Bronchial epithelial cell (primary cell): ENCODE measurements around the gene MYBBP1A. TPM values are rescaled to one million over a fixed set of nuclear protein-coding genes. Genes with fewer than 3 reads are reported as not detected.
"Not testable (repeated sequence)": the region's sequence is repeated elsewhere in the genome, so short reads cannot be mapped to it uniquely, and the experiment has no call there.

Experiments used
- DNase-seq: peaks from one replicate; pipeline ENCODE4 v3.0.0-alpha.2; 2010; ENCODE audit warnings: low read depth
- FAIRE-seq: peaks from 2 replicates; lab custom pipeline; 2011; peaks lifted over from hg19 to GRCh38; lab: Jason Lieb, UNC
- H3K27me3 ChIP-seq: 2 replicates; pipeline ENCODE4 v1.5.1; 2011; ENCODE audit warnings: low read length; ENCODE audit not compliant: control insufficient read depth, insufficient read depth
- H3K36me3 ChIP-seq: 2 replicates; pipeline ENCODE4 v1.5.1; 2011; ENCODE audit warnings: low read length; ENCODE audit not compliant: control insufficient read depth, insufficient read depth
- H3K4me3 ChIP-seq: 2 replicates; pipeline ENCODE4 v1.5.1; 2011; ENCODE audit warnings: mild to moderate bottlenecking, low read depth, low read length, control low read depth
- CTCF ChIP-seq: IDR thresholded peaks from 2 replicates; pipeline ENCODE4 v1.5.1; 2011; ENCODE audit warnings: mild to moderate bottlenecking, moderate library complexity, low read length, control low read depth, inconsistent platforms; ENCODE audit not compliant: insufficient read depth, severe bottlenecking
- total RNA-seq: library from RNA; depleted of rRNA; stranded (reverse); fragments of >200 nt; gene quantifications from 2 replicates; pipeline ENCODE4 v1.2.1, GENCODE V29; 2014

MYBBP1A gene
- 45.1 and 60.6 TPM in 2 replicates for total RNA-seq

GRCh38 chr17:4554997-4555799 is at the start of gene MYBBP1A:
TSS of gene MYBBP1A (minus strand) at chr17:4555384. CDS start at chr17:4555324, 60 bp downstream.
- Histone ChIP-seq H3K27me3 (no peaks in the 10 kb centered on the region), H3K4me3 (peak within 1 kb of the TSS; percentile 100), H3K36me3 (peaks cover 33% of the 10 kb centered on the region)
- FAIRE-seq, result peak; percentile 52
- DNase-seq, result peak; percentile 86
- no peak for TF ChIP-seq CTCF

- H3K36me3 ChIP-seq, H3K27me3 ChIP-seq, FAIRE-seq, DNase-seq, H3K4me3 ChIP-seq: not testable (repeated sequence)
These were observed 49.6 kb upstream of the MYBBP1A start for GRCh38 chr17:4604736-4605135.

GRCh38 chr17:4604111-4604644 is 49.0 kb upstream of the MYBBP1A start:
- peak; percentile 11 for DNase-seq
- Histone ChIP-seq H3K36me3 (no peaks in the 10 kb centered on the region), H3K27me3 (peaks cover 5% of the 10 kb centered on the region), H3K4me3 (no peak overlapping the region)
- no peak for TF ChIP-seq CTCF
- FAIRE-seq, result no peak

- Histone ChIP-seq H3K36me3 (no peaks in the 10 kb centered on the region), H3K4me3 (no peak overlapping the region), H3K27me3 (peaks cover 3% of the 10 kb centered on the region)
- FAIRE-seq, result no peak
- no peak for DNase-seq
- TF ChIP-seq CTCF, result no peak
These were observed 46.9 kb upstream of the MYBBP1A start for GRCh38 chr17:4602041-4602440.

GRCh38 chr17:4601326-4601725 is 46.1 kb upstream of the MYBBP1A start:
- DNase-seq, result no peak
- no peak for TF ChIP-seq CTCF
- H3K36me3 ChIP-seq, result no peaks in the 10 kb centered on the region
- FAIRE-seq, result no peak
- no peak overlapping the region for H3K4me3 ChIP-seq
- peaks cover 3% of the 10 kb centered on the region for H3K27me3 ChIP-seq

- Histone ChIP-seq H3K27me3 (peaks cover 3% of the 10 kb centered on the region), H3K4me3 (no peak overlapping the region), H3K36me3 (no peaks in the 10 kb centered on the region)
- no peak for TF ChIP-seq CTCF
- no peak for DNase-seq
- FAIRE-seq, result no peak
These were observed 45.4 kb upstream of the MYBBP1A start for GRCh38 chr17:4600563-4600962.
